Spleen (tissue), 7 donors: ENCODE data around the gene DSG1.

ENCODE experiments used
- POLR2AphosphoS5 ChIP-seq, 3 donors: sonication (generic); formaldehyde crosslinking; IDR thresholded peaks; one replicate each; pipeline ENCODE4 v1.5.1; 2017; ENCODE audit warnings: antibody characterized with exemption in 3 of 3
- TF ChIP-seq, protein P1 (sequence below), 11 experiments: fragments of 200-600 bp in 7 of 11; fragments of 450-650 bp in 4 of 11; sonication (generic) in 4 of 11; IDR thresholded peaks in 8 of 11; conservative IDR thresholded peaks in 3 of 11; 1 replicate in 7 of 11; 2 replicates in 4 of 11; pipeline versions ENCODE4 v1.4.0 to v1.8.0; 2016 to 2021; ENCODE audit warnings: antibody characterized with exemption in 11 of 11, inconsistent platforms in 4 of 11, mild to moderate bottlenecking in 1 of 11
- donor health status: DM: no; HTN: no; CAD: no; lungs with moderate emphysema.
- donor health status: DM: no; HTN: no; CAD: no.
- donor health status: DM: no; HTN: no; CAD: no.

GRCh38 chr18:31273812-31274527 is 44.0 kb upstream of the DSG1 start:
- TF ChIP-seq, protein P1, sequence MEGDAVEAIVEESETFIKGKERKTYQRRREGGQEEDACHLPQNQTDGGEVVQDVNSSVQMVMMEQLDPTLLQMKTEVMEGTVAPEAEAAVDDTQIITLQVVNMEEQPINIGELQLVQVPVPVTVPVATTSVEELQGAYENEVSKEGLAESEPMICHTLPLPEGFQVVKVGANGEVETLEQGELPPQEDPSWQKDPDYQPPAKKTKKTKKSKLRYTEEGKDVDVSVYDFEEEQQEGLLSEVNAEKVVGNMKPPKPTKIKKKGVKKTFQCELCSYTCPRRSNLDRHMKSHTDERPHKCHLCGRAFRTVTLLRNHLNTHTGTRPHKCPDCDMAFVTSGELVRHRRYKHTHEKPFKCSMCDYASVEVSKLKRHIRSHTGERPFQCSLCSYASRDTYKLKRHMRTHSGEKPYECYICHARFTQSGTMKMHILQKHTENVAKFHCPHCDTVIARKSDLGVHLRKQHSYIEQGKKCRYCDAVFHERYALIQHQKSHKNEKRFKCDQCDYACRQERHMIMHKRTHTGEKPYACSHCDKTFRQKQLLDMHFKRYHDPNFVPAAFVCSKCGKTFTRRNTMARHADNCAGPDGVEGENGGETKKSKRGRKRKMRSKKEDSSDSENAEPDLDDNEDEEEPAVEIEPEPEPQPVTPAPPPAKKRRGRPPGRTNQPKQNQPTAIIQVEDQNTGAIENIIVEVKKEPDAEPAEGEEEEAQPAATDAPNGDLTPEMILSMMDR (IDR thresholded peaks at IDR 0.05 in 8 of 11, conservative IDR thresholded peaks at IDR 0.05 in 3 of 11), result no peak
- TF ChIP-seq POLR2AphosphoS5 (IDR thresholded peaks at IDR 0.05), result no peak
